ENCODE results near the gene AFG3L2.

GRCh38 chr18:12424252-12424651, 47.2 kb upstream of the AFG3L2 start:
- TF ChIP-seq POLR2A (IDR thresholded peaks at IDR 0.05) (no peak), CTCF (IDR thresholded peaks at IDR 0.05) (no peak)

All from right lobe of liver (tissue), 4 donors.